ENCODE data around the gene PRTFDC1. TPM values are rescaled to one million over a fixed set of nuclear protein-coding genes. Genes with fewer than 3 reads are reported as not detected.
"Not testable (repeated sequence)": the region's sequence is repeated elsewhere in the genome, so short reads cannot be mapped to it uniquely, and the experiment has no call there.

The PRTFDC1 gene
- total and polyA plus RNA-seq, 10 donors = 0.85 to 3.8 (median 2.6) TPM

- peak in 1 of 3 donors; percentile 80 for TF ChIP-seq POLR2AphosphoS5 (IDR thresholded peaks at IDR 0.05)
- no peak for TF ChIP-seq CTCF (IDR thresholded peaks at IDR 0.05 in 8 of 11, conservative IDR thresholded peaks at IDR 0.05 in 3 of 11)
- Histone ChIP-seq H3K27me3 (replicated peaks in 1 of 7) (no peaks in the 10 kb centered on the region), H3K36me3 (no peaks in the 10 kb centered on the region), H3K9me3 (peaks cover 0 to 27% (median 7%) of the 10 kb centered on the region in 8 donors), H3K4me3 (no peak overlapping the region), H3K4me1 (peaks cover 0 to 14% (median 9%) of the 10 kb centered on the region in 6 donors), H3K27ac (peak overlapping the region in 5 of 8 donors; percentile 16 to 64 (median 31))
- no peak for DNase-seq
- intact Hi-C loops (cut with DNase I; ENCODE audit: low total_unique reads) = no loop called here
- 24 to 35% (median 25%) methylated on average over 7 of the region's 7 CpGs for WGBS, 5 donors
Measured at GRCh38 chr10:24920907-24921881, 31.2 kb downstream of the PRTFDC1 start.

- DNase-seq; intact Hi-C loops (cut with DNase I; ENCODE audit: low total_unique reads); H3K36me3 ChIP-seq; H3K27ac ChIP-seq; H3K27me3 ChIP-seq (replicated peaks in 1 of 7); H3K4me3 ChIP-seq: not testable (repeated sequence)
- 92 to 100% (median 99%) methylated on average over 2 of the region's 2 CpGs for WGBS, 5 donors
- H3K9me3 ChIP-seq = peaks cover 0 to 26% (median 7%) of the 10 kb centered on the region in 8 donors
- peaks cover 0 to 14% (median 9%) of the 10 kb centered on the region in 6 donors for H3K4me1 ChIP-seq
Measured at GRCh38 chr10:24920192-24920591, 32.2 kb downstream of the PRTFDC1 start.

- peaks cover 0 to 21% (median 2%) of the 10 kb centered on the region in 8 donors for H3K9me3 ChIP-seq
- WGBS, 5 donors = 85 to 97% (median 96%) methylated on average over 1 of the region's 1 CpG
- H3K27me3 ChIP-seq (replicated peaks in 1 of 7); intact Hi-C loops (cut with DNase I; ENCODE audit: low total_unique reads); DNase-seq; H3K36me3 ChIP-seq; H3K27ac ChIP-seq; H3K4me3 ChIP-seq: not testable (repeated sequence)
- peaks cover 0 to 14% (median 9%) of the 10 kb centered on the region in 6 donors for H3K4me1 ChIP-seq
Measured at GRCh38 chr10:24919629-24920028, 32.8 kb downstream of the PRTFDC1 start.

GRCh38 chr10:24917979-24918378 is 34.4 kb downstream of the PRTFDC1 start:
- H3K27me3 ChIP-seq (replicated peaks in 1 of 7) = no peaks in the 10 kb centered on the region
- no peak overlapping the region for H3K4me3 ChIP-seq
- TF ChIP-seq POLR2AphosphoS5 (IDR thresholded peaks at IDR 0.05) (no peak), POLR2A (IDR thresholded peaks at IDR 0.05) (no peak), CTCF (IDR thresholded peaks at IDR 0.05 in 8 of 11, conservative IDR thresholded peaks at IDR 0.05 in 3 of 11) (no peak)
- no peak overlapping the region for H3K27ac ChIP-seq
- no peak for DNase-seq
- H3K9me3 ChIP-seq = peaks cover 0 to 14% (median 0%) of the 10 kb centered on the region in 8 donors
- intact Hi-C loops (cut with DNase I; ENCODE audit: low total_unique reads) = no loop called here
- H3K36me3 ChIP-seq = no peaks in the 10 kb centered on the region
- H3K4me1 ChIP-seq = peaks cover 0 to 14% (median 9%) of the 10 kb centered on the region in 6 donors

- Histone ChIP-seq H3K36me3 (no peaks in the 10 kb centered on the region), H3K27ac (no peak overlapping the region), H3K9me3 (peaks cover 0 to 14% (median 0%) of the 10 kb centered on the region in 8 donors), H3K4me1 (peaks cover under 1 to 16% (median 12%) of the 10 kb centered on the region in 6 donors), H3K4me3 (no peak overlapping the region), H3K27me3 (replicated peaks in 1 of 7) (no peaks in the 10 kb centered on the region)
- intact Hi-C loops (cut with DNase I; ENCODE audit: low total_unique reads) = no loop called here
- no peak for DNase-seq
- no peak for TF ChIP-seq POLR2A (IDR thresholded peaks at IDR 0.05)
- no peak for TF ChIP-seq CTCF (IDR thresholded peaks at IDR 0.05 in 8 of 11, conservative IDR thresholded peaks at IDR 0.05 in 3 of 11)
- TF ChIP-seq POLR2AphosphoS5 (IDR thresholded peaks at IDR 0.05) = no peak
- 93 to 98% (median 96%) methylated on average over 3 of the region's 3 CpGs for WGBS, 5 donors
Measured at GRCh38 chr10:24917493-24917892, 34.9 kb downstream of the PRTFDC1 start.
